ENCODE results near the gene CELSR3. TPM values are rescaled to one million over a fixed set of nuclear protein-coding genes. Genes with fewer than 3 reads are reported as not detected.

Gene CELSR3
- polyA plus RNA-seq, 2 of the 4 experiments (the other 2 are of a cell fraction), result 2.2 to 4.8 TPM

GRCh38 chr3:48595075-48595525, 67.6 kb downstream of the CELSR3 start, which contains the start of gene COL7A1:
COL7A1 (minus strand) TSS chr3:48595329; CDS start chr3:48595159, 170 bp downstream.
- ChIA-PET CTCF (interaction anchor here (4.6 kb wide), 1 partner anchor 40 kb away, joined by 19 read pairs; the partner anchor contains the start of gene SLC26A6), POLR2A (interaction anchor here (1.2 kb wide), 1 partner anchor 68 kb away, joined by 5 read pairs; the partner anchor contains the start of gene CELSR3)
- ATAC-seq (peak; percentile 38 to 64), FAIRE-seq (no peak), DNase-seq (ENCODE audit: low read depth in 1 of 2, low spot score in 1 of 2) (no peak)
- Histone ChIP-seq H3K27ac (peak within 1 kb of the TSS; percentile 99 to 100), H3K4me2 (peak within 1 kb of the TSS; percentile 96), H3K4me1 (peaks cover 80% of the 10 kb centered on the region), H3K4me3 (peak within 1 kb of the TSS; percentile 84), H3K9me3 (no peaks in the 10 kb centered on the region)
- TF ChIP-seq RFX5 (IDR thresholded peaks at IDR 0.05), result no peak
- TF ChIP-seq HOXB5 (CRISPR knock-in tag; IDR thresholded peaks at IDR 0.05), result no peak
- TF ChIP-seq HDAC2 (IDR thresholded peaks at IDR 0.05), result no peak
- peak; percentile 86 for TF ChIP-seq POLR2A (IDR thresholded peaks at IDR 0.05; ENCODE audit: low read length)
- WGBS (ENCODE audit: missing lambda C conversion rate), result 4% methylated on average over 4 of the region's 35 CpGs

- H3K4me3 ChIP-seq, result peak overlapping the region; percentile 84
- peak overlapping the region; percentile 99 to 100 for H3K27ac ChIP-seq
- ChIA-PET CTCF (no interaction called here), POLR2A (no interaction called here)
- FAIRE-seq, result no peak
- no peaks in the 10 kb centered on the region for H3K9me3 ChIP-seq
- peak in 1 of 2 experiments; percentile 19; a peak in 3 of 6 replicates for ATAC-seq
- peaks cover 77% of the 10 kb centered on the region for H3K4me1 ChIP-seq
- TF ChIP-seq CBX2 (IDR thresholded peaks at IDR 0.05; ENCODE audit: borderline replicate concordance, low read depth) (no peak), NR3C1 (IDR thresholded peaks at IDR 0.05) (no peak), JUN (IDR thresholded peaks at IDR 0.05) (0 out of 5 replicates have a peak, but pooled peaks of 1 of the 2 experiments have one; percentile 30), CHD2 (IDR thresholded peaks at IDR 0.05; ENCODE audit: low read length, partially characterized antibody) (no peak)
- TF ChIP-seq, protein P1, sequence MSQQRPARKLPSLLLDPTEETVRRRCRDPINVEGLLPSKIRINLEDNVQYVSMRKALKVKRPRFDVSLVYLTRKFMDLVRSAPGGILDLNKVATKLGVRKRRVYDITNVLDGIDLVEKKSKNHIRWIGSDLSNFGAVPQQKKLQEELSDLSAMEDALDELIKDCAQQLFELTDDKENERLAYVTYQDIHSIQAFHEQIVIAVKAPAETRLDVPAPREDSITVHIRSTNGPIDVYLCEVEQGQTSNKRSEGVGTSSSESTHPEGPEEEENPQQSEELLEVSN (IDR thresholded peaks at IDR 0.05; ENCODE audit: borderline replicate concordance, low read depth), result no peak
- TF ChIP-seq, protein P2, sequence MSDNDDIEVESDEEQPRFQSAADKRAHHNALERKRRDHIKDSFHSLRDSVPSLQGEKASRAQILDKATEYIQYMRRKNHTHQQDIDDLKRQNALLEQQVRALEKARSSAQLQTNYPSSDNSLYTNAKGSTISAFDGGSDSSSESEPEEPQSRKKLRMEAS (IDR thresholded peaks at IDR 0.05), result 0 out of 2 replicates have a peak, but pooled peaks have one; percentile 40
- DNase-seq (ENCODE audit: low read depth in 1 of 2, low spot score in 1 of 2), result peak in 1 of 2 experiments; percentile 51
- peak overlapping the region; percentile 96 for H3K4me2 ChIP-seq
- 0% methylated on average over 22 of the region's 39 CpGs for WGBS (ENCODE audit: missing lambda C conversion rate)
Observed at GRCh38 chr3:48594417-48595049, 68.2 kb downstream of the CELSR3 start.

DNA sequence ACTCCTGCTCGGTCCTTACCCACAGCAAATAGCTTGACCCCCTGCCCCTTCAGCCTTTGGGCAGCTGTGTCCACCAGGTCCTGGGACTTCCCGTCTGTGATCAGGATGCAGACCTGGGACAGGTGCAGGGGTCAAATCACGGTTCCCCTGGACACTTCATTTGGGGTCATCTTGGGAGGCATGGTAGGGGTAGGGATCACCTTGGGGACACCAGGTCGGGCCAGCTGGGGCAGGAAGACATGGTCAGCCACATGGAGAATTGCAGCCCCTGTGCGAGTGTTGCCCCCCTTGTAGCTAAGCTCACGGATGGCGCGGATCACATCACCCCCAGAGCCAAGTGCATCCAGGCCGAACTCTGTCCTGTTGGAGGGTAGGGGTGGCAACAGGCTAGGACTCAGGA, 69.3 kb downstream of the CELSR3 start:
- H3K4me2 ChIP-seq, result peak overlapping the region; percentile 96
- TF ChIP-seq, protein P3, sequence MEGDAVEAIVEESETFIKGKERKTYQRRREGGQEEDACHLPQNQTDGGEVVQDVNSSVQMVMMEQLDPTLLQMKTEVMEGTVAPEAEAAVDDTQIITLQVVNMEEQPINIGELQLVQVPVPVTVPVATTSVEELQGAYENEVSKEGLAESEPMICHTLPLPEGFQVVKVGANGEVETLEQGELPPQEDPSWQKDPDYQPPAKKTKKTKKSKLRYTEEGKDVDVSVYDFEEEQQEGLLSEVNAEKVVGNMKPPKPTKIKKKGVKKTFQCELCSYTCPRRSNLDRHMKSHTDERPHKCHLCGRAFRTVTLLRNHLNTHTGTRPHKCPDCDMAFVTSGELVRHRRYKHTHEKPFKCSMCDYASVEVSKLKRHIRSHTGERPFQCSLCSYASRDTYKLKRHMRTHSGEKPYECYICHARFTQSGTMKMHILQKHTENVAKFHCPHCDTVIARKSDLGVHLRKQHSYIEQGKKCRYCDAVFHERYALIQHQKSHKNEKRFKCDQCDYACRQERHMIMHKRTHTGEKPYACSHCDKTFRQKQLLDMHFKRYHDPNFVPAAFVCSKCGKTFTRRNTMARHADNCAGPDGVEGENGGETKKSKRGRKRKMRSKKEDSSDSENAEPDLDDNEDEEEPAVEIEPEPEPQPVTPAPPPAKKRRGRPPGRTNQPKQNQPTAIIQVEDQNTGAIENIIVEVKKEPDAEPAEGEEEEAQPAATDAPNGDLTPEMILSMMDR (IDR thresholded peaks at IDR 0.05), result no peak
- TF ChIP-seq FOXS1 (CRISPR knock-in tag; IDR thresholded peaks at IDR 0.05) (no peak), TP53 (CRISPR knock-in tag; IDR thresholded peaks at IDR 0.05) (no peak)
- CTCF ChIA-PET, result interaction anchor here (0.6 to 1.8 kb wide), 2 partner anchors 42 to 59 kb away, joined by 3 to 7 read pairs; partner anchors contain the start of gene SLC26A6
- POLR2A ChIA-PET, result no interaction called here
- H3K9me3 ChIP-seq, result no peaks in the 10 kb centered on the region
- ATAC-seq, result no peak
- DNase-seq (ENCODE audit: low read depth in 1 of 2, low spot score in 1 of 2), result no peak
- no peak for FAIRE-seq
- peaks cover 66% of the 10 kb centered on the region for H3K4me1 ChIP-seq
- H3K27ac ChIP-seq, result peak overlapping the region; percentile 99 to 100
- WGBS (ENCODE audit: missing lambda C conversion rate), result 66% methylated on average over 5 of the region's 9 CpGs
- H3K4me3 ChIP-seq, result peak overlapping the region; percentile 84

- no peak for ATAC-seq
- H3K4me1 ChIP-seq, result peaks cover 58% of the 10 kb centered on the region
- no peaks in the 10 kb centered on the region for H3K9me3 ChIP-seq
- no peak for DNase-seq (ENCODE audit: low read depth in 1 of 2, low spot score in 1 of 2)
- peak overlapping the region; percentile 96 for H3K4me2 ChIP-seq
- ChIA-PET POLR2A (no interaction called here), CTCF (interaction anchor here (1.8 kb wide), 1 partner anchor 43 kb away, joined by 7 read pairs; the partner anchor contains the start of gene SLC26A6)
- WGBS (ENCODE audit: missing lambda C conversion rate), result 74% methylated on average over 15 of the region's 21 CpGs
- peak overlapping the region; percentile 84 for H3K4me3 ChIP-seq
- no peak for FAIRE-seq
- H3K27ac ChIP-seq, result peak overlapping the region; percentile 99 to 100
- TF ChIP-seq JUN (IDR thresholded peaks at IDR 0.05) (0 out of 5 replicates have a peak, but pooled peaks of 1 of the 2 experiments have one; percentile 2), FOSB (CRISPR knock-in tag; IDR thresholded peaks at IDR 0.05) (no peak), RNF2 (IDR thresholded peaks at IDR 0.05; ENCODE audit: borderline replicate concordance, low read depth) (no peak), GATA3 (IDR thresholded peaks at IDR 0.05; ENCODE audit: borderline replicate concordance) (no peak)
Observed at GRCh38 chr3:48592519-48593087, 70.1 kb downstream of the CELSR3 start.

Data from A549 (cell line).